DND-41 (cell line): ENCODE measurements around the gene TPTE.
"Not testable (repeated sequence)": the region's sequence is repeated elsewhere in the genome, so short reads cannot be mapped to it uniquely, and the experiment has no call there.

Experiments
- ATAC-seq: fragments of 200-7000 bp; cut with Tn5 transposase; 3 replicates; pipeline ENCODE4 v1.9.1; 2021; ENCODE audit warnings: low read depth; ENCODE audit not compliant: insufficient read depth
- DNase-seq: peaks from one replicate; pipeline ENCODE4 v3.0.0-alpha.2; 2020
- H2AFZ ChIP-seq: 2 replicates; pipeline ENCODE4 v1.6.0; 2012; ENCODE audit warnings: low read depth, low read length
- H3K27ac ChIP-seq: 2 replicates; pipeline ENCODE4 v1.5.1; 2012; ENCODE audit warnings: low read length, inconsistent platforms
- H3K27me3 ChIP-seq: fragments of 200-600 bp; sonication (generic); 2 replicates; pipeline ENCODE4 v1.6.0; 2012; ENCODE audit warnings: low read length, mild to moderate bottlenecking, inconsistent platforms; ENCODE audit not compliant: insufficient read depth, poor library complexity
- H3K36me3 ChIP-seq: 2 replicates; pipeline ENCODE4 v1.5.1; 2012; ENCODE audit warnings: low read length, inconsistent platforms; ENCODE audit not compliant: insufficient read depth
- H3K4me1 ChIP-seq: 2 replicates; pipeline ENCODE4 v1.5.1; 2012; ENCODE audit warnings: mild to moderate bottlenecking, low read length; ENCODE audit not compliant: insufficient read depth
- H3K4me2 ChIP-seq: 2 replicates; pipeline ENCODE4 v1.6.0; 2012; ENCODE audit warnings: mild to moderate bottlenecking, moderate library complexity, low read length, inconsistent platforms; ENCODE audit not compliant: insufficient read depth
- H3K4me3 ChIP-seq, 2 experiments: fragments of 200-600 bp in 1 of 2; shearing (Covaris generic) in 1 of 2; 2 replicates each; pipeline ENCODE4 v1.5.1; 2012 to 2016; ENCODE audit warnings: inconsistent platforms in 2 of 2, low read length in 2 of 2, mild to moderate bottlenecking in 2 of 2, low read depth in 1 of 2, moderate library complexity in 1 of 2
- H3K79me2 ChIP-seq: 2 replicates; pipeline ENCODE4 v1.6.0; 2012; ENCODE audit warnings: low read length, inconsistent platforms; ENCODE audit not compliant: insufficient read depth
- H3K9ac ChIP-seq: 2 replicates; pipeline ENCODE4 v1.6.0; 2012; ENCODE audit warnings: low read depth, mild to moderate bottlenecking, inconsistent platforms, low read length, moderate library complexity
- H3K9me3 ChIP-seq: 2 replicates; pipeline ENCODE4 v1.5.1; 2012; ENCODE audit warnings: low read length, moderate library complexity, mild to moderate bottlenecking, inconsistent platforms; ENCODE audit not compliant: insufficient read depth, severe bottlenecking
- H4K20me1 ChIP-seq: 2 replicates; pipeline ENCODE4 v1.6.0; 2012; ENCODE audit warnings: low read length; ENCODE audit not compliant: insufficient read depth
- EZH2 ChIP-seq: IDR thresholded peaks from 3 replicates; pipeline ENCODE4 v1.6.1; 2012; ENCODE audit warnings: borderline replicate concordance, low read depth, mild to moderate bottlenecking, moderate library complexity, low read length, inconsistent platforms; ENCODE audit not compliant: severe bottlenecking
- TF ChIP-seq, protein P1 (sequence below): IDR thresholded peaks from 2 replicates; pipeline ENCODE4 v1.5.1; 2012; ENCODE audit warnings: borderline replicate concordance, low read length, moderate library complexity, mild to moderate bottlenecking; ENCODE audit not compliant: poor library complexity, severe bottlenecking; ENCODE audit errors: extremely low read depth

Gene TPTE

DNA sequence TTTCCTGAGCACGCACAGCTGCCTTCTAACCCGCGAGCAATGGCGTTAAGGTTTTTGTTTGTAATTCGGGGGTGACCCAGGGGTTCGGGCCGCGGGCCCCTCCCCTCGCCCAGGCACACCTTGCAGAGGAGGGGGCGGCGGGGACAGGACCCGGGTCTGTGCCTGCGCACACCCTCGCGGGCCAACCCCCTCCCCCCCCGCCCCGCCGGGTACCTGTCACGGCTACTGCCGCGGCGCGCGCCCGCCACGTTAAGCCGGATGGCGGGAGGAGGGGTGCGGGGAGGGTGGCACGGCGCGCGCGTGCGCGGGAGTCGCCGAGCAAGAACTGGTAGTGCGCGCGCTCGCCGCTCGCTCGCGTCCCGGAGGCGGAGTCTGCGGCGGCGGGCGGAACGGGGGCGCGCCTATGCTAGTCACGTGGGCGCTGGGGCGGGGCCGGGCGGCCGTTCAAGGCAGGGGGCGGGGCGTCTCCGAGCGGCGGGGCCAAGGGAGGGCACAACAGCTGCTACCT lies at the start of gene TPTE:
TSS of gene TPTE (plus strand) at position 493 of the 508 bp plus-strand sequence. CDS start 17,141 bp downstream, outside the sequence.
- Histone ChIP-seq H3K9ac (no peak within 1 kb of the TSS), H2AFZ (no peak within 1 kb of the TSS), H3K36me3 (no peaks in the 10 kb centered on the region), H3K9me3 (peaks cover 18% of the 10 kb centered on the region), H3K4me2 (no peak within 1 kb of the TSS), H3K27me3 (no peaks in the 10 kb centered on the region), H3K79me2 (no peaks in the 10 kb centered on the region), H3K27ac (no peak within 1 kb of the TSS), H3K4me3 (no peak within 1 kb of the TSS), H3K4me1 (no peaks in the 10 kb centered on the region), H4K20me1 (no peaks in the 10 kb centered on the region)
- TF ChIP-seq, protein P1, sequence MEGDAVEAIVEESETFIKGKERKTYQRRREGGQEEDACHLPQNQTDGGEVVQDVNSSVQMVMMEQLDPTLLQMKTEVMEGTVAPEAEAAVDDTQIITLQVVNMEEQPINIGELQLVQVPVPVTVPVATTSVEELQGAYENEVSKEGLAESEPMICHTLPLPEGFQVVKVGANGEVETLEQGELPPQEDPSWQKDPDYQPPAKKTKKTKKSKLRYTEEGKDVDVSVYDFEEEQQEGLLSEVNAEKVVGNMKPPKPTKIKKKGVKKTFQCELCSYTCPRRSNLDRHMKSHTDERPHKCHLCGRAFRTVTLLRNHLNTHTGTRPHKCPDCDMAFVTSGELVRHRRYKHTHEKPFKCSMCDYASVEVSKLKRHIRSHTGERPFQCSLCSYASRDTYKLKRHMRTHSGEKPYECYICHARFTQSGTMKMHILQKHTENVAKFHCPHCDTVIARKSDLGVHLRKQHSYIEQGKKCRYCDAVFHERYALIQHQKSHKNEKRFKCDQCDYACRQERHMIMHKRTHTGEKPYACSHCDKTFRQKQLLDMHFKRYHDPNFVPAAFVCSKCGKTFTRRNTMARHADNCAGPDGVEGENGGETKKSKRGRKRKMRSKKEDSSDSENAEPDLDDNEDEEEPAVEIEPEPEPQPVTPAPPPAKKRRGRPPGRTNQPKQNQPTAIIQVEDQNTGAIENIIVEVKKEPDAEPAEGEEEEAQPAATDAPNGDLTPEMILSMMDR = no peak
- no peak for TF ChIP-seq EZH2
- DNase-seq (no peak), ATAC-seq (no peak)

DNA sequence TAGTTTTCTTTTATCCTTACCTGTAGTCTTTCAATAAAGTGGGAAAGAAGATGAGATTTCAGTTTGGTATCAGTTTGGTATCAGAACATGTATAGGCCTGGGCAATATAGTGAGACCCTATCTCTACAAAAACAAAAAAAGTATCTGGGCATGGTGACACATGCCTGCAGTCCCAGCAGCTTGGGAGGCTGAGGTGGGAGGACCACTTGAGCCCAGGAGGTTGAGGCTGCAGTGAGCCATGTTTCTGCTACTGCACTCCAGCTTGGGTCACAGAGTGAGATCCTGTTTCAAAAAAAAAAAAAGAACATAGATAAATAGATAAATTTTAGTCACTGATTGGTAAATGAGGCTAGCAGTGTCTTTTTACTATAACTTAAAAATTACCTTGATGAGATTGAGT lies 49.4 kb upstream of the TPTE start:
- ATAC-seq, H3K4me2 ChIP-seq, H4K20me1 ChIP-seq, H3K27me3 ChIP-seq, DNase-seq, H3K27ac ChIP-seq, H3K9me3 ChIP-seq, H3K79me2 ChIP-seq, H3K9ac ChIP-seq, H3K4me1 ChIP-seq, H2AFZ ChIP-seq, H3K36me3 ChIP-seq, H3K4me3 ChIP-seq: not testable (repeated sequence)

DNA sequence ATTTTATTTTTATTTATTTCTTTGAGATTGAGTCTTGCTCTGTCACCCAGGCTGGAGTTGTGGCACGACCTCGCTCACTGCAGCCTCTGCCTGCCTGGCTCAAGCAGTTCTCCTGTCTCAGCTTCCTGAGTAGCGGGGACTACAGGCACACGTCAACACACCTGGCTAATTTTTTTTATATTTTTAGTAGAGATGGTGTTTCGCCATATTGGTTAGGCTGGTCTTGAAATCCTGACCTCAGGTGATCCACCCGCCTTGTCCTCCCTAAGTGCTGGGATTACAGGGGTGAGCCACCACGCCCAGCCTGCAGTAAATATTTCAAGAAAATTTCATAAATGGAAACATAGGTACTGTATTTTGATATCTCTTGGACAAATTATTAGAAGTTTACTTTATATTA lies 43.6 kb upstream of the TPTE start:
- not testable (repeated sequence) for H3K27me3 ChIP-seq, H4K20me1 ChIP-seq, H3K9me3 ChIP-seq, H2AFZ ChIP-seq, H3K4me3 ChIP-seq, H3K79me2 ChIP-seq, H3K36me3 ChIP-seq, H3K27ac ChIP-seq, H3K9ac ChIP-seq, DNase-seq, H3K4me2 ChIP-seq, H3K4me1 ChIP-seq, ATAC-seq

DNA sequence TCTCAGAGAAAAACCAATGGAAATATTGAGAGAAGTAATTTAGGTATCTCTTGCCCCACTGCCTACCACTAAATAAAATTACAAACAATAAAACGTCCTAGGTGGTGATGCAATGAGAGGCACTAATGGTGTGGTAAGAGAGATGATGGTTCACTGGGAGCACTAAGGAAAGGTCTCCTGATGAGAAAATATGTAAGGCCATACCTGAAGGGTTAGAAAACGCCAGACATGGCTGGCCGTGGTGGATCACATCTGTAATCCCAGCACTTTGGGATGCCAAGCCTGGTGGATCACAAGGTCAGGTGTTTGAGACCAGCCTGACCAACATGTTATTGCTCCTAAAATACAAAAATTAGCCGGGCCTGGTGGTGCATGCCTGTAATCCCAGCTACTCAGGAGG lies 41.5 kb upstream of the TPTE start:
- not testable (repeated sequence) for H2AFZ ChIP-seq, H3K4me3 ChIP-seq, H3K36me3 ChIP-seq, H3K4me2 ChIP-seq, H4K20me1 ChIP-seq, DNase-seq, H3K27ac ChIP-seq, H3K9me3 ChIP-seq, ATAC-seq, H3K27me3 ChIP-seq, H3K9ac ChIP-seq, H3K4me1 ChIP-seq, H3K79me2 ChIP-seq

DNA sequence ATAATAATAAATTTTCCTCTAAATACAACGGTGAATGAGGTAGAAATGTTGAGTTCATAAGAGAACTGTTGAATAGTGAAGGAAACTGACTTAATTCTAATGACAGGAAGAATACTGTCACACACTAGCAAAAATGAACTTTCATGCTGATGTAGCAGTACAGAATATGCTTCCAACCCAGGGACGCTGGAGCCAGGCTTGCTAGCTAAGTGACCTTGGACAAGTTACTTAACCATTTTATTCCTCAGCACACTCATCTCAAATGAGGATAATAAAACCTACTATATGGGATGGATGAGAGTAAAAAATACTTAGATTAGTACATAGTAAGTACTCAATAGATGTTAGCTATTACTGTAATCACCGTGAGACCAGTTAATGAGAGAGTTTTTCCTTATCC lies 36.5 kb upstream of the TPTE start:
- H3K4me1 ChIP-seq, H3K4me2 ChIP-seq, H3K9ac ChIP-seq, H4K20me1 ChIP-seq, H3K36me3 ChIP-seq, H3K27ac ChIP-seq, H3K27me3 ChIP-seq, H3K4me3 ChIP-seq, H2AFZ ChIP-seq, ATAC-seq, H3K79me2 ChIP-seq, H3K9me3 ChIP-seq, DNase-seq: not testable (repeated sequence)

DNA sequence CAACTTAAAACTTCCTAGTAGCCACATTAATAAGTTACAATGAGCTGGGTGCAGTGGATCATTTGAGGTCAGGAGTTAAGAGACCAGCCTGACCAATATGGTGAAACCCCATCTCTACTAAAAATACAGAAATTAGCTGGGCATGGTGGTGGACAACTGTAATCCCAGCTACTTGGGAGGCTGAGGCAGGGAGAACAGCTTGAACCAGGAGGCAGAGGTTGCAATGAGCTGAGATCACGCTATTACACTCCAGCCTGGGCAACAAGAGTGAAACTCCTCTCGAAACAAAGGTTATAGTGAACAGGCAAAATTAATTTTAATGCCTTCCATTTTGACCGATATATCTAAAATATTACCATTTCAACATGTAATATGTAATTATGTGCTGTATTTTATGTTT lies 30.9 kb upstream of the TPTE start:
- H3K9ac ChIP-seq, H3K4me1 ChIP-seq, DNase-seq, H3K4me2 ChIP-seq, H3K27ac ChIP-seq, H2AFZ ChIP-seq, H3K9me3 ChIP-seq, H4K20me1 ChIP-seq, H3K36me3 ChIP-seq, H3K4me3 ChIP-seq, ATAC-seq, H3K27me3 ChIP-seq, H3K79me2 ChIP-seq: not testable (repeated sequence)
